ENCODE measurements around the gene PLEKHA6. TPM values are rescaled to one million over a fixed set of nuclear protein-coding genes. Genes with fewer than 3 reads are reported as not detected.

PLEKHA6 gene
- total RNA-seq, 4 donors from 2014 or later: 3.7 to 15.4 (median 12.8) TPM

- WGBS: 84% methylated on average over 9 of the region's 9 CpGs
These were observed 92.5 kb downstream of the PLEKHA6 start for GRCh38 chr1:204267191-204267601.

DNA sequence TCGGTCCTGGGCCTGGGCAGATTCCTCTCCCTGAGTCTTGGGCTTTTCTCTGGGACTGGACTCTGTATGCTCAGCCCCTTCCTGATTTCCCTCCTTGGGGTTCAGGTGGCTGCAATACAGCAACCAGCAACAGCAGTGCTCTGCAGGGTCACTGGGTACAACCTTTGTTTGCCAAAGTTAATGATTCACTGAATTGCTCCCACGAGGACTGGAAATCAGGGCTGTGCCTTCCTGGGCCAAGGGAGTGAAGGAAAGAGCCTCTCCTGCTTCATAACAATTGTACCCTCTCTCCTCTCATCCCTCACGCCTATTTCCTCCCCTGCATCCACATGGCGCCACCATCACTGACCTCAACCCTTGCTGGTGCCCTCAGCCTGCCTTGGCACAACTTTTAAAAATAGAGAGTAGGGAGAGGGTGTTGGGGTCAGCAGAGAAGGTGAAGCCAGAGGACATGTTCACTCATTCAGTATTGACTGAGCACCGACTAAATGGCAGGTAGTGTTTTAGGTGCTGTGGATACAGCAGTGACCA, 93.2 kb downstream of the PLEKHA6 start:
- no peak for TF ChIP-seq POLR2A (IDR thresholded peaks at IDR 0.05)
- no peak for TF ChIP-seq CTCF (IDR thresholded peaks at IDR 0.05)
- Histone ChIP-seq H3K9me3 (no peaks in the 10 kb centered on the region), H3K27me3 (no peaks in the 10 kb centered on the region), H3K27ac (no peak overlapping the region), H3K36me3 (no peaks in the 10 kb centered on the region), H3K4me1 (peaks cover 21% of the 10 kb centered on the region), H3K4me3 (no peak overlapping the region)
- no peak for DNase-seq (ENCODE audit: low spot score in 2 of 2)
- 77% methylated on average over 5 of the region's 5 CpGs for WGBS

More at GRCh38 chr1:204267191-204267601, 92.5 kb downstream of the PLEKHA6 start:
- Histone ChIP-seq H3K36me3 (no peaks in the 10 kb centered on the region), H3K27ac (no peak overlapping the region), H3K4me3 (no peak overlapping the region), H3K9me3 (no peaks in the 10 kb centered on the region), H3K4me1 (peaks cover 21% of the 10 kb centered on the region), H3K27me3 (no peaks in the 10 kb centered on the region)
- TF ChIP-seq POLR2AphosphoS5 (IDR thresholded peaks at IDR 0.05): no peak
- no peak for TF ChIP-seq POLR2A (IDR thresholded peaks at IDR 0.05)
- no peak for TF ChIP-seq CTCF (IDR thresholded peaks at IDR 0.05)
- no peak for TF ChIP-seq EP300 (IDR thresholded peaks at IDR 0.05)
- DNase-seq (ENCODE audit: low spot score in 2 of 2): no peak

GRCh38 chr1:204265665-204266064, 94.1 kb downstream of the PLEKHA6 start:
- Histone ChIP-seq H3K4me1 (peaks cover 21% of the 10 kb centered on the region), H3K27me3 (no peaks in the 10 kb centered on the region), H3K27ac (no peak overlapping the region), H3K4me3 (no peak overlapping the region), H3K9me3 (no peaks in the 10 kb centered on the region), H3K36me3 (no peaks in the 10 kb centered on the region)
- no peak for TF ChIP-seq EP300 (IDR thresholded peaks at IDR 0.05)
- no peak for TF ChIP-seq POLR2AphosphoS5 (IDR thresholded peaks at IDR 0.05)
- TF ChIP-seq POLR2A (IDR thresholded peaks at IDR 0.05): no peak
- no peak for TF ChIP-seq CTCF (IDR thresholded peaks at IDR 0.05)
- no peak for DNase-seq (ENCODE audit: low spot score in 2 of 2)
- 57% methylated on average over 1 of the region's 2 CpGs for WGBS

DNA sequence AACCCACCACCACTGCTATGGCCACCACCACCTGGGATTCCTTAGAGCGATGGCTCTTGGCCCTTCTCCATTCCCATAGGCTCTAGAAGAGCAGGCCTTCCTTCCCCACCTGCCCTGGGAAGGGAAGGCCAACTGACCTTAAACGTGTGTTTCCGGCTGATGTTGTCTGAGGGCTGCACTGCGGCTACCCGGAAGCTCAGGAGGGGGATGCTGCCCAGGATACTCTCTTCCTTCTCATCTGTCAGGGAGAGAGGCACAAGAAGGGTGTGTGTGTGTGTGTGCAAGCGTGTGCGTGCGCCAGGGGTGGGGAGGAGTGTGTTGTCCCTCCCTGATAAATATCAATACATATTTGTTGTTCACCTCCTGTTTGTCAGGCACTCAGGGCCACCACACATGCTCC, 94.9 kb downstream of the PLEKHA6 start:
- Histone ChIP-seq H3K4me3 (no peak overlapping the region), H3K4me1 (peaks cover 21% of the 10 kb centered on the region), H3K27me3 (no peaks in the 10 kb centered on the region), H3K9me3 (no peaks in the 10 kb centered on the region), H3K27ac (no peak overlapping the region), H3K36me3 (no peaks in the 10 kb centered on the region)
- no peak for DNase-seq (ENCODE audit: low spot score in 2 of 2)
- no peak for TF ChIP-seq CTCF (IDR thresholded peaks at IDR 0.05)
- WGBS: 88% methylated on average over 7 of the region's 8 CpGs

GRCh38 chr1:204263254-204263910, 96.3 kb downstream of the PLEKHA6 start:
- peaks cover 21% of the 10 kb centered on the region for H3K4me1 ChIP-seq
- DNase-seq (ENCODE audit: low spot score in 2 of 2): no peak
- H3K27me3 ChIP-seq: no peaks in the 10 kb centered on the region
- H3K9me3 ChIP-seq: no peaks in the 10 kb centered on the region
- no peak overlapping the region for H3K4me3 ChIP-seq
- TF ChIP-seq CTCF (IDR thresholded peaks at IDR 0.05) (no peak), POLR2AphosphoS5 (IDR thresholded peaks at IDR 0.05) (no peak), EP300 (IDR thresholded peaks at IDR 0.05) (no peak)
- H3K27ac ChIP-seq: no peak overlapping the region
- no peaks in the 10 kb centered on the region for H3K36me3 ChIP-seq
- WGBS: 49% methylated on average over 13 of the region's 13 CpGs
